Fibroblast of villous mesenchyme (primary cell): ENCODE results near the gene MTARC2. TPM values are rescaled to one million over a fixed set of nuclear protein-coding genes. Genes with fewer than 3 reads are reported as not detected.

Source experiments
- DNase-seq: peaks from one replicate; pipeline ENCODE4 v3.0.0-alpha.2; 2010; ENCODE audit warnings: low read depth
- H3K4me3 ChIP-seq: 2 replicates; pipeline ENCODE4 v1.5.1; 2011; ENCODE audit warnings: low read depth, mild to moderate bottlenecking, low read length
- total RNA-seq: library from RNA; depleted of rRNA; stranded (reverse); fragments of >200 nt; gene quantifications from 2 replicates; pipeline ENCODE4 v1.2.3, GENCODE V29; 2012
- TF ChIP-seq, protein P1 (sequence below): IDR thresholded peaks from 2 replicates; pipeline ENCODE4 v1.5.1; 2012; ENCODE audit warnings: low read depth, mild to moderate bottlenecking, low read length; ENCODE audit not compliant: insufficient read depth

The MTARC2 gene
- total RNA-seq, 1 donor, result 2.2 TPM

DNA sequence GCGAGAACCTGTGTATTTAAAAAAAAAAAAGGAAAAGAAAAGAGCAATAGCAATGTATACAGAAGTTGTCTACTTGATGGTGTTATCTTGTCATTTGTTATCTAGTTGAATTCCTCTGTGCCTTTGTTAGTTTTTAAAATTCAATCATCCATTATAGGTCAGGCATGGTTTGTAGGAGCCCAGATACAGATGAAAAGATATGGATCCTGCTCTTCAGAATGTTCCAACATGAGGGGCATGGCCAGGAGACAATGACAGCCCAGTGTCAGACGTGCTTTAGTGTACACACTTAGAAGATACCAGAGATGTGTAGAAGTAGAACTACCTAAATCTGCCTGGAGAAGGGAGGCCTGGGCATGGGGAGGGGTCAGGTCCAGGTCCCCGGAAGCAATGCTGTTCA lies 16.6 kb downstream of the MTARC2 start:
- TF ChIP-seq, protein P1, sequence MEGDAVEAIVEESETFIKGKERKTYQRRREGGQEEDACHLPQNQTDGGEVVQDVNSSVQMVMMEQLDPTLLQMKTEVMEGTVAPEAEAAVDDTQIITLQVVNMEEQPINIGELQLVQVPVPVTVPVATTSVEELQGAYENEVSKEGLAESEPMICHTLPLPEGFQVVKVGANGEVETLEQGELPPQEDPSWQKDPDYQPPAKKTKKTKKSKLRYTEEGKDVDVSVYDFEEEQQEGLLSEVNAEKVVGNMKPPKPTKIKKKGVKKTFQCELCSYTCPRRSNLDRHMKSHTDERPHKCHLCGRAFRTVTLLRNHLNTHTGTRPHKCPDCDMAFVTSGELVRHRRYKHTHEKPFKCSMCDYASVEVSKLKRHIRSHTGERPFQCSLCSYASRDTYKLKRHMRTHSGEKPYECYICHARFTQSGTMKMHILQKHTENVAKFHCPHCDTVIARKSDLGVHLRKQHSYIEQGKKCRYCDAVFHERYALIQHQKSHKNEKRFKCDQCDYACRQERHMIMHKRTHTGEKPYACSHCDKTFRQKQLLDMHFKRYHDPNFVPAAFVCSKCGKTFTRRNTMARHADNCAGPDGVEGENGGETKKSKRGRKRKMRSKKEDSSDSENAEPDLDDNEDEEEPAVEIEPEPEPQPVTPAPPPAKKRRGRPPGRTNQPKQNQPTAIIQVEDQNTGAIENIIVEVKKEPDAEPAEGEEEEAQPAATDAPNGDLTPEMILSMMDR, result no peak
- DNase-seq, result no peak
- H3K4me3 ChIP-seq, result no peak overlapping the region

DNA sequence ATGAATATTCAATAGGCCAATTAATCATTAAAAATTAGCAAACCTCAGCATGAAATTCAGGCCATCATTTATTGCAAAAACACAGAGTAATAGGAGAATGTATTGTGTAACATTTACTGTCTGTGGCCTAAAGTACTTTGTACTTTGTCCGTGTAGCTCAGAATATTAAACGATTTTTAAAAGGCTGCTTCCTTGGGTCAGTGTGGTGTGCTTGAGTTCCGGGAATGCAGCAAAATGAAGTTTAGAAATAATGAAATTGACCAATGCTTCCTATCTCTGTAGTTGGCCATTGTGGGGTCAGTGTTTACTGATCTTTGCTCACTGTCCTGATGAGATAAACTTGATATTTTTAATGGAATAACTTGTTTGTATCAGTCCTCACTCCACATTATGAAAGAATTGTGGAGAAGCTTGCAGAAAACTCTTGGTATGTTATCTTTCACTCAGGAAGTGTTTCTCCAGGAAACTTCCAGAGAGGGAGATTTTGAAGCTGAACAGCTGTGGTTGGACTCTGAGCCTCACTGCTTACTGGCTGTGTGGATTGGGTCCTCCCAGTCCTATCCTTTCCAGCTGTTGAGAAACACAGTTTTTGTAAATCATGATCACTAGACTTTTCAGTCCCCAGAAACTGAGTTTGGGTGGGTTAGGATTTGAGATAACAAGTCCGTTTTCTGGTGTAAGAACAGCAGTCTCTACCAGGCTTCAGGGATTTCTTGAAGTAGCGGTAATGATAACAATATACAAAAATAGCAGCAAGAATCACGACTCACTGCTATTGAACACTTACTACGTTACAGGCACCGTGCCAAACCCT lies 19.4 kb downstream of the MTARC2 start:
- TF ChIP-seq, protein P1, result no peak
- DNase-seq, result peak; percentile 88
- H3K4me3 ChIP-seq, result peak overlapping the region; percentile 10

DNA sequence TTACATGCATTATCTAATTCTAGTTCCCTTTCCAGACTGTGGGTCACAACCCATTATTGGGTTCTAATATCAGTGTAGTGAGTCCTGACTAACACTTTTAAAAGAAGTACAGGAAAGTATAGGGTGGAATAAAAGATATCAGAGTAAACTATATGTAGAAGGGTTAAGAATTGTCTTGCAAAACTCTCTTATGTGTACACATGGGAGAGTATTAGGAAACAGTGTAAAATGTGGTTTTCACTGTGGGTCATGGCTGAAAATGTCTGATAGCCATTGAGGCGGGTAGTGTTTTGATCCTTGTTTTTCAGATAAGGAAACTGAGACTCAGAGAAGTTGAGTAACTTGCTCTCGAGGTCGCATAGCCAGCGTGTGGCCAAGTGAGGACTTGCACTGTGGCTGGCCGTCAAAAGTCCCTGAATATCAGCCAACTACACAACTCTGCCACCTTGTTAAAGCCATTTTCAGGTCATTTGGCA lies 20.0 kb downstream of the MTARC2 start:
- peak overlapping the region; percentile 10 for H3K4me3 ChIP-seq
- peak; percentile 74 for DNase-seq
- TF ChIP-seq, protein P1, result no peak

DNA sequence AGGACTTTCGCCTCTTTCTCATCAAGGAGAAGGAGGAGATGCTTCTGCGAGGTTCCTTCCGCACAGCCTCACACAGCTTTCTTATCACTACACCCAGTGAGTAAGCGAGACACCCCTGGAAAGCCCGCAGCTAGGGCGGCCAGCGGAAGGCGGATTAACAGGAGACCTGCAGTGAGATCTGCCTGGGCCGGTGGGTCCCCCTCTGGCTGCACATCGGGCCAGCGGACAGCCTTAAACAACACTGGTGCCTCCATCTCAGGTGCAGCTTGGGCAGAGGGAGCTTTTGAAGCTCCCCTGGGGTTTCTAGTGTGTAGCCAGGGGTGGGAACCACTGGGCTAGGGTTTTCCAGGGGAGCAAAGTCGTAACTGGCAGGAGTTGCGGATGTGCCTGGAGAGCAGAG lies 21.1 kb downstream of the MTARC2 start:
- no peak for DNase-seq
- TF ChIP-seq, protein P1, result no peak
- H3K4me3 ChIP-seq, result no peak overlapping the region

DNA sequence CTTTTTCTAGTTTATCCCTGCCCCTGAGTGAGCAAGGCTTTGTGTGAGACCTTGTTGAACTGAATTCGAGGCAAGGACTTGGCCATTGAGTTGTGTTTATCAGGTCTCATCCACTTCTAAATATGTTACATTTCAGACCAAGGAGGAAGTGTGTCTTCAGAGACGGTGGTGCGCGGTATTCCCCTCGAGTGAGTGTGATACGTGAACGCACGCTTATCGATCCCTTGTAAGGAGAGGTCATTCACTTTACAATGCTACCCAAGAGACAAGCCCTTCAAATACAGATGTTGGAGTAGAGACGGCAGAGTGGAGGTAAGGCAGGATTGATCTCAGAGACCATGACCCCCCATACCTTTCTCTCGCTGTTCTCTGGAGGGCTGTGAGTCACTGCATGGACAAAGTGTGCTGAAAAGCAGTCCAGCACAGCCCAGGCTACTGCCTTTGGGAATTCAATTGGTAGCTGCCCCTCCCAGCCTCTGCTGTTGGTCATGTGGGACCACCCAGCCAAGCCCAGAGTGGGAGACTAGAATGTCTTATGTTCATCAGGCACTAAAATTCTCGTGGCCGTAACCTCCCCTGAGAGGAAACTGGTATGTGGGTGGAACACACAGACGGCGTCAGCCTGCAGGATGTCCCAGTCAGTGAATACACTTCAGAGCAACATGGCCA lies 22.3 kb downstream of the MTARC2 start:
- no peak for DNase-seq
- no peak overlapping the region for H3K4me3 ChIP-seq
- TF ChIP-seq, protein P1, result no peak

DNA sequence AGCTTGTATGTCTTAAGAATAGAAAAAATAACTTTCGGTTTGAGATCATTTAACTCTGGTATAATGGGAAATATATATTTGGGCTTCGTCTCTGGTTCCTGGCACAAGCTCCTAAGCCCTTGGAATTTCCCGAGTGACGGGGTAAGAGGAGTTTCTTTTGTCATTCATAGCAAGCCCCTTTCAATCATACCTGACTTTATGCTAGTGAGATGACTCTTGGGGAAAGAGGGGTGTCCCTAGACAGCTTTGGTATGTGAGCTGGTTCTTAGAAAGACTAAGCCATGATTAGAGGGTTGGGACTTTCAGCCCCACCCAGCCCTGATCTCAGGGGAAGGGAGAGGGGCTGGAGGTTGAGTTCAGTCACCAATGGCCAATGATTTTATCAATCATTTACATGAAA lies 24.7 kb downstream of the MTARC2 start:
- no peak overlapping the region for H3K4me3 ChIP-seq
- TF ChIP-seq, protein P1, result no peak
- DNase-seq, result no peak
